Lower leg skin (tissue), 4 donors: ENCODE data around the gene CPEB3. TPM values are rescaled to one million over a fixed set of nuclear protein-coding genes. Genes with fewer than 3 reads are reported as not detected.

Experiments
- DNase-seq, 2 donors: peaks; one replicate each; pipeline ENCODE4 v3.0.0-alpha.2; 2019; ENCODE audit warnings: low spot score in 2 of 2
- H3K4me3 ChIP-seq: fragments of 200-600 bp; sonication (generic); 2 replicates; pipeline ENCODE4 v1.5.1; 2017; ENCODE audit warnings: mild to moderate bottlenecking, low read depth; ENCODE audit not compliant: poor library complexity, severe bottlenecking
- POLR2A ChIP-seq, 2 donors: fragments of 450-650 bp; IDR thresholded peaks; one replicate each; pipeline ENCODE4 v1.6.1; 2016 to 2017; ENCODE audit warnings: antibody characterized with exemption in 2 of 2, mild to moderate bottlenecking in 1 of 2, moderate library complexity in 1 of 2
- WGBS, 2 donors: methylation state at CpG; one replicate each; pipeline ENCODE4 v1.1.5; 2018; 5-methylcytosine and 5-hydroxymethylcytosine counted together
- intact Hi-C: fragments of 100-400 bp; cut with DNase I; formaldehyde crosslinking; loops from one replicate; pipeline ENCODE4 v1.15.0; 2023; ENCODE audit warnings: low total_unique reads
- total RNA-seq, 4 donors: library from RNA; depleted of rRNA; stranded (reverse); fragments of >200 nt; gene quantifications; one replicate each; pipeline ENCODE4 v1.1.0, GENCODE V29; 2016
- TF ChIP-seq, protein P1 (sequence below), 3 donors: fragments of 450-650 bp; IDR thresholded peaks; one replicate each; pipeline ENCODE4 v1.5.1; 2016; ENCODE audit warnings: antibody characterized with exemption in 3 of 3, mild to moderate bottlenecking in 3 of 3, moderate library complexity in 2 of 3

The CPEB3 gene
- total RNA-seq, 4 donors from 2014 or later = 10.8 to 15.2 (median 13.6) TPM

DNA sequence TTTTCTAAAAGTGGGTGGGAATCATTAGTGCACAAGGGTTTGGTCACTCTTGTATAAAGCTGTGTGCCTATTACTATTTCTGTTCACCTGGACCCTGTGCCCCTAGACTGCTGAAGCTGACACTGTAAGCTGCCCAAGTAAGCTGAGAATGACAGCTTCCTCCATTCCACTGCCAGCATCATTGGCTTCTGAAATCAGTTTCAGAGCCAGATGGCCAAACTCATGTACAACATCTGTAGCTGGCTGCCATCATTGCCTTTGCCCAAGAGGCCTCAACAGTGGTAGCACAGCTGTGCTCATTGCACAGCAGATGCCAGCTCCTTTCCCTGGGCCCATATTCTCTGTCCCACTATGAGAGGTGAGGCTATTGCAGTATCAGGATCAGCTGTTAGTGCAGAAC lies 165.7 kb downstream of the CPEB3 start:
- intact Hi-C loops = no loop called here
- no peak overlapping the region for H3K4me3 ChIP-seq
- DNase-seq = no peak
- TF ChIP-seq POLR2A (IDR thresholded peaks at IDR 0.05) = no peak
- TF ChIP-seq, protein P1, sequence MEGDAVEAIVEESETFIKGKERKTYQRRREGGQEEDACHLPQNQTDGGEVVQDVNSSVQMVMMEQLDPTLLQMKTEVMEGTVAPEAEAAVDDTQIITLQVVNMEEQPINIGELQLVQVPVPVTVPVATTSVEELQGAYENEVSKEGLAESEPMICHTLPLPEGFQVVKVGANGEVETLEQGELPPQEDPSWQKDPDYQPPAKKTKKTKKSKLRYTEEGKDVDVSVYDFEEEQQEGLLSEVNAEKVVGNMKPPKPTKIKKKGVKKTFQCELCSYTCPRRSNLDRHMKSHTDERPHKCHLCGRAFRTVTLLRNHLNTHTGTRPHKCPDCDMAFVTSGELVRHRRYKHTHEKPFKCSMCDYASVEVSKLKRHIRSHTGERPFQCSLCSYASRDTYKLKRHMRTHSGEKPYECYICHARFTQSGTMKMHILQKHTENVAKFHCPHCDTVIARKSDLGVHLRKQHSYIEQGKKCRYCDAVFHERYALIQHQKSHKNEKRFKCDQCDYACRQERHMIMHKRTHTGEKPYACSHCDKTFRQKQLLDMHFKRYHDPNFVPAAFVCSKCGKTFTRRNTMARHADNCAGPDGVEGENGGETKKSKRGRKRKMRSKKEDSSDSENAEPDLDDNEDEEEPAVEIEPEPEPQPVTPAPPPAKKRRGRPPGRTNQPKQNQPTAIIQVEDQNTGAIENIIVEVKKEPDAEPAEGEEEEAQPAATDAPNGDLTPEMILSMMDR (IDR thresholded peaks at IDR 0.05) = no peak

- peak in 1 of 2 donors; percentile 18 for DNase-seq
- TF ChIP-seq, protein P1 (IDR thresholded peaks at IDR 0.05) = no peak
- TF ChIP-seq POLR2A (IDR thresholded peaks at IDR 0.05) = no peak
- intact Hi-C loops = no loop called here
- H3K4me3 ChIP-seq = no peak overlapping the region
- 28 to 36% methylated on average over 3 of the region's 3 CpGs for WGBS, 2 donors
Observed at GRCh38 chr10:92124616-92125143, 166.2 kb downstream of the CPEB3 start.

GRCh38 chr10:92124020-92124419 lies 166.9 kb downstream of the CPEB3 start:
- TF ChIP-seq, protein P1 (IDR thresholded peaks at IDR 0.05) = no peak
- TF ChIP-seq POLR2A (IDR thresholded peaks at IDR 0.05) = no peak
- intact Hi-C loops = no loop called here
- no peak overlapping the region for H3K4me3 ChIP-seq
- WGBS, 2 donors = 66 to 75% methylated on average over 1 of the region's 1 CpG
- DNase-seq = no peak

DNA sequence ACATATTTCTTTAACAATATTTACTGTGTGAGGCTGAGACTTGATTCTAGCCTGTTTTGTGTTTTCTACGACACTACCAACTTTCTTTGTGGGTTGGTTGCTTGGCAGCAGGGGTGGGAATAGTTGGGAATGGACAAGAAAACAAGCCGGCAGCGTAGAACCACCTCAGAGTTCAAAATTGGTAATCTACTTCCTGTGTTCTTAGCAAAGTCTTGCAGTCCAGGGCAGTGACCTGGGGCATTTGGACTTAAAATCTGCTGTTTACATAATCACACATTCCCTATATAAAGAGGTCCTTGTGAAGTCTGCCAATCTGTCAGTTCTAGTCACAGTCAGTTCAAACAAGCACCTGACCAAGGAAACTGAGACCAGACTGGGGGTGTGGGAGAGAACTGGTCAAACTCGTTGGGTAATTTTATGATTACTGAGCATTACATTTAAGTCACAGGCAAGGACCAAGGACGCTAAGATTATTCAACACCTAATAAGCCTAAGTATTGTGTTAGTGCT lies 167.9 kb downstream of the CPEB3 start:
- WGBS, 2 donors = 43 to 51% methylated on average over 5 of the region's 5 CpGs
- intact Hi-C loops = no loop called here
- peak in 1 of 2 donors; percentile 17 for DNase-seq
- no peak overlapping the region for H3K4me3 ChIP-seq
- TF ChIP-seq, protein P1 (IDR thresholded peaks at IDR 0.05) = no peak
- no peak for TF ChIP-seq POLR2A (IDR thresholded peaks at IDR 0.05)

DNA sequence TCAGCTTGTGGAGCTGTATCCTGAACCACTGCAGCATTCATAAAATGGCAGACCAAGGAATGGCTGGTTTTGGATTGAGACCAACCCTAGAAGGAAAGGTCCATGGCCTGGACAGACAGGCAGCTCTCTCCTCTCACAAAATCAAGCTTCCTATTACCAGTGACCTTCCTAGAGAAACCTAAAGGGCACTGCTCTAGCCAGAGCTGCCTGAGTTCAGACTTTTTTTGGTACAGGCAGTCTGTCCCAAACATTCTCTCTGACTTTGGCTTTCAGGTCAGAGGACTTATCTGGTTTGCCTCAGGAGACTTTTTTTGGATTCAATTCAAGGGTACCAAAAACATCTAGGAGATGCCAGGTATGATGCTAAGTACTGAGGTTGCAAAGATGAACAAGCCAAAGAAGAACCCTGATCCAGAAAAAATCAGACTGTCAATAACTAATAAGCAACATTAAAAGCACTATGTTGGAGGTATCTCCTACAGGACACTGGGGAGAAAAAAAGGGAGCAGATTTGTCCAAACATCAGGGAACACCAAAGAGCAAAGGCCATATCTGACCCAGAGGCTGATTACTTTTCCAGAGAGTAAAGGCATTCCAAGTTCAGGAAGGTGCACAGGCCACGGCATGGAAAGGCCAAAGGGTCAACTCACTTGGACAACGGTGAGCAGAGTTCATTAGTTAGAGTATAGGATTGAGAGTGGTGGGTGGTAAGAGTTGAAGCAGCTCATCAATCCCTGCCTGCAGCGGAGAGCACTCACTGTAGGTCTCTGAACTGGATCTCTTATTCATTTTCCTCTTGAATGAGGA lies 169.0 kb downstream of the CPEB3 start:
- DNase-seq = no peak
- intact Hi-C loops = no loop called here
- H3K4me3 ChIP-seq = no peak overlapping the region
- 57 to 68% methylated on average over 3 of the region's 3 CpGs for WGBS, 2 donors
- no peak for TF ChIP-seq POLR2A (IDR thresholded peaks at IDR 0.05)
- TF ChIP-seq, protein P1 (IDR thresholded peaks at IDR 0.05) = no peak
